Measurements from ENCODE around the gene FRMPD2.

DNA sequence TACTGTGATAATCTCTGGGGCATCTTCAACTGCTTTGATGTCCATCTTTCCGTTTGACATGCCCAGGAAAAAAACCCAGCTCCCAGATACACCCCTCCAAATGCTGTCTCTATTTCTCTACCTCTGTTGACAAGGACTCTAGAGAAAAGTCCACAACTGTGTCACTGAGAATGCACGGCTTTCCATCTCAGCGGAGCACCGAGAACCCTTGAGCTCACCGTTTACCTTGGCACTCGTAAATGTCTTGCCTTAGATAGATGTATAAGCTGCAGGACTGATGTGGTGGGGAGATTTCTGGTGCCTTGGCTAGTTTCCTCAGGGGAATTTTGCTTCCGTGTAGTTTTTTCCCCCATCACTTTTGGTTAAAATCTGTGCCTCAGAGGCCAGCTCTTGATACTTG, 24.6 kb upstream of the FRMPD2 start:
- TF ChIP-seq POLR2A (IDR thresholded peaks at IDR 0.05) = no peak
- TF ChIP-seq, protein P1, sequence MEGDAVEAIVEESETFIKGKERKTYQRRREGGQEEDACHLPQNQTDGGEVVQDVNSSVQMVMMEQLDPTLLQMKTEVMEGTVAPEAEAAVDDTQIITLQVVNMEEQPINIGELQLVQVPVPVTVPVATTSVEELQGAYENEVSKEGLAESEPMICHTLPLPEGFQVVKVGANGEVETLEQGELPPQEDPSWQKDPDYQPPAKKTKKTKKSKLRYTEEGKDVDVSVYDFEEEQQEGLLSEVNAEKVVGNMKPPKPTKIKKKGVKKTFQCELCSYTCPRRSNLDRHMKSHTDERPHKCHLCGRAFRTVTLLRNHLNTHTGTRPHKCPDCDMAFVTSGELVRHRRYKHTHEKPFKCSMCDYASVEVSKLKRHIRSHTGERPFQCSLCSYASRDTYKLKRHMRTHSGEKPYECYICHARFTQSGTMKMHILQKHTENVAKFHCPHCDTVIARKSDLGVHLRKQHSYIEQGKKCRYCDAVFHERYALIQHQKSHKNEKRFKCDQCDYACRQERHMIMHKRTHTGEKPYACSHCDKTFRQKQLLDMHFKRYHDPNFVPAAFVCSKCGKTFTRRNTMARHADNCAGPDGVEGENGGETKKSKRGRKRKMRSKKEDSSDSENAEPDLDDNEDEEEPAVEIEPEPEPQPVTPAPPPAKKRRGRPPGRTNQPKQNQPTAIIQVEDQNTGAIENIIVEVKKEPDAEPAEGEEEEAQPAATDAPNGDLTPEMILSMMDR (IDR thresholded peaks at IDR 0.05) = no peak

Measured in lower leg skin (tissue), 3 donors.